NB4 (cell line): ENCODE measurements around the gene TMEM156.
"Not testable (repeated sequence)": the region's sequence is repeated elsewhere in the genome, so short reads cannot be mapped to it uniquely, and the experiment has no call there.

Experiments
- DNase-seq: peaks from one replicate; pipeline ENCODE4 v3.0.0; 2010; ENCODE audit warnings: low read depth
- H3K4me3 ChIP-seq: one replicate; pipeline ENCODE4 v1.5.1; 2011; ENCODE audit warnings: mild to moderate bottlenecking, low read depth, low read length, moderate library complexity
- MAX ChIP-seq: IDR thresholded peaks from 2 replicates; pipeline ENCODE4 v1.6.1; 2011; ENCODE audit warnings: low read depth, low read length
- MYC ChIP-seq: IDR thresholded peaks from 2 replicates; pipeline ENCODE4 v1.6.1; 2011; ENCODE audit warnings: low read depth, low read length
- POLR2A ChIP-seq: IDR thresholded peaks from 2 replicates; pipeline ENCODE4 v1.6.1; 2011; ENCODE audit warnings: mild to moderate bottlenecking; ENCODE audit not compliant: insufficient read length; ENCODE audit errors: extremely low read depth
- TF ChIP-seq, protein P1 (sequence below): IDR thresholded peaks from one replicate; pipeline ENCODE4 v1.5.1; 2012; ENCODE audit warnings: low read depth, low read length

Gene TMEM156

DNA sequence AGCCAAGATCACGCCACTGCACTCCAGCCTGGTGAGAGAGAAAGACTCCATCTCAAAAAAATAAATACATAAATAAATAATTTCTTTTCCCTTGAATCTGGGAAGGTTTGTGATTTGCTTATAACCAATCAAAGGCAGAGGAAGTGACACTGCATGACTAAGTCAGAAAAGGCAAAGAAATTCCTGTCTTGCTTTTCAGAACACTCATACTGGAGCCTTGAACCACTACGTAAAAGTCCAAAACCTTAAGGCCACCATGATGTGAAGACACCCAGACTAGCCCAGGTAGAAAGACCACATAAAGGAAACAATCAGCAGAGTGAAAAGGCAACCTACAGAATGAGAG, 36.6 kb downstream of the TMEM156 start:
- TF ChIP-seq POLR2A = no peak
- TF ChIP-seq MAX = no peak
- TF ChIP-seq MYC = no peak
- TF ChIP-seq, protein P1, sequence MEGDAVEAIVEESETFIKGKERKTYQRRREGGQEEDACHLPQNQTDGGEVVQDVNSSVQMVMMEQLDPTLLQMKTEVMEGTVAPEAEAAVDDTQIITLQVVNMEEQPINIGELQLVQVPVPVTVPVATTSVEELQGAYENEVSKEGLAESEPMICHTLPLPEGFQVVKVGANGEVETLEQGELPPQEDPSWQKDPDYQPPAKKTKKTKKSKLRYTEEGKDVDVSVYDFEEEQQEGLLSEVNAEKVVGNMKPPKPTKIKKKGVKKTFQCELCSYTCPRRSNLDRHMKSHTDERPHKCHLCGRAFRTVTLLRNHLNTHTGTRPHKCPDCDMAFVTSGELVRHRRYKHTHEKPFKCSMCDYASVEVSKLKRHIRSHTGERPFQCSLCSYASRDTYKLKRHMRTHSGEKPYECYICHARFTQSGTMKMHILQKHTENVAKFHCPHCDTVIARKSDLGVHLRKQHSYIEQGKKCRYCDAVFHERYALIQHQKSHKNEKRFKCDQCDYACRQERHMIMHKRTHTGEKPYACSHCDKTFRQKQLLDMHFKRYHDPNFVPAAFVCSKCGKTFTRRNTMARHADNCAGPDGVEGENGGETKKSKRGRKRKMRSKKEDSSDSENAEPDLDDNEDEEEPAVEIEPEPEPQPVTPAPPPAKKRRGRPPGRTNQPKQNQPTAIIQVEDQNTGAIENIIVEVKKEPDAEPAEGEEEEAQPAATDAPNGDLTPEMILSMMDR = no peak
- no peak for DNase-seq
- no peak overlapping the region for H3K4me3 ChIP-seq

GRCh38 chr4:38994135-38994534, 38.1 kb downstream of the TMEM156 start:
- no peak overlapping the region for H3K4me3 ChIP-seq
- no peak for DNase-seq
- no peak for TF ChIP-seq MAX
- no peak for TF ChIP-seq MYC
- TF ChIP-seq, protein P1 = no peak
- no peak for TF ChIP-seq POLR2A

- no peak overlapping the region for H3K4me3 ChIP-seq
- TF ChIP-seq, protein P1 = no peak
- no peak for TF ChIP-seq MAX
- no peak for TF ChIP-seq MYC
- TF ChIP-seq POLR2A = no peak
- DNase-seq = no peak
Measured at GRCh38 chr4:38993683-38994082, 38.5 kb downstream of the TMEM156 start.

- no peak overlapping the region for H3K4me3 ChIP-seq
- TF ChIP-seq MYC (no peak), POLR2A (no peak), MAX (no peak)
- no peak for DNase-seq
Measured at GRCh38 chr4:38990241-38990640, 42.0 kb downstream of the TMEM156 start.

GRCh38 chr4:38989487-38989886, 42.7 kb downstream of the TMEM156 start:
- H3K4me3 ChIP-seq = no peak overlapping the region
- peak; percentile 20 for DNase-seq
- TF ChIP-seq, protein P1 = no peak
- no peak for TF ChIP-seq MYC
- TF ChIP-seq MAX = no peak
- TF ChIP-seq POLR2A = no peak

DNA sequence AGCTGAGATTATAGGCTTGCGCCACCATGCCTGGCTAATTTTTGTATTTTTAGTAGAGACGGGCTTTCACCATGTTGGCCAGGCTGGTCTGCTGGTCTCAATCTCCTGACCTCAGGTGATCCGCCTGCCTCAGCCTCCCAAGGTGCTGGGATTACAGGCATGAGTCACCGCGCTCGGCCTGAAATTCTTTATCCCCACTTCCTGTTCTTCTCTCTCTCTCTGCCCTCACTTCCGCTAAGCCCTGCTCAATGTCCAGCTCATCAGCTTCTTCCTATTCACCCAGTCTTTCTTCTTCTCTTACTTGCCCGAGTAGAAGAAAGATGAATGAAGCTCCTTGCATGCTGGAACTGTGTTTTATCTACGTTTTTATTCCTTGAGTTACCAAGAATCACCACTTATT, 43.9 kb downstream of the TMEM156 start:
- peak; percentile 30 for DNase-seq
- H3K4me3 ChIP-seq = not testable (repeated sequence)

GRCh38 chr4:38987491-38987890, 44.7 kb downstream of the TMEM156 start:
- DNase-seq = no peak
- TF ChIP-seq MYC = no peak
- no peak overlapping the region for H3K4me3 ChIP-seq
